Transverse colon (tissue), 4 donors: Measurements from ENCODE around the gene DNMT3B. TPM values are rescaled to one million over a fixed set of nuclear protein-coding genes. Genes with fewer than 3 reads are reported as not detected.

Experiments used
- DNase-seq: peaks from one replicate; pipeline ENCODE4 v3.0.0-alpha.2; 2019
- H3K27ac ChIP-seq, 4 donors: fragments of 200-600 bp; sonication (generic); 2 replicates each; pipeline ENCODE4 v1.5.1; 2016 to 2018; ENCODE audit warnings: inconsistent platforms in 4 of 4
- H3K27me3 ChIP-seq: fragments of 200-600 bp; sonication (generic); 2 replicates; pipeline ENCODE4 v1.5.1; 2017; ENCODE audit warnings: inconsistent platforms
- H3K36me3 ChIP-seq, 4 donors: fragments of 200-600 bp; sonication (generic); 2 replicates each; pipeline ENCODE4 v1.5.1; 2017 to 2019; ENCODE audit warnings: inconsistent platforms in 4 of 4
- H3K4me1 ChIP-seq, 4 donors: fragments of 200-600 bp; sonication (generic); 2 replicates each; pipeline ENCODE4 v1.5.1; 2017 to 2020; ENCODE audit warnings: inconsistent platforms in 4 of 4
- H3K4me3 ChIP-seq, 4 donors: fragments of 200-600 bp; sonication (generic); 1 replicate in 1 of 4; 2 replicates in 3 of 4; pipeline versions ENCODE4 v1.5.1 to v1.6.1; 2017 to 2019; ENCODE audit warnings: inconsistent platforms in 4 of 4
- H3K9me3 ChIP-seq, 2 donors: fragments of 200-600 bp; sonication (generic); 2 replicates each; pipeline ENCODE4 v1.5.1; 2017 to 2019; ENCODE audit warnings: inconsistent platforms in 2 of 2
- EP300 ChIP-seq: sonication (generic); formaldehyde crosslinking; IDR thresholded peaks from one replicate; pipeline ENCODE4 v1.6.1; 2017; ENCODE audit warnings: antibody characterized with exemption, low read depth
- POLR2A ChIP-seq: fragments of 450-650 bp; IDR thresholded peaks from one replicate; pipeline ENCODE4 v1.6.1; 2016; ENCODE audit warnings: antibody characterized with exemption, mild to moderate bottlenecking, moderate library complexity
- POLR2AphosphoS5 ChIP-seq, 3 donors: sonication (generic); formaldehyde crosslinking; IDR thresholded peaks; one replicate each; pipeline ENCODE4 v1.6.1; 2016; ENCODE audit warnings: antibody characterized with exemption in 3 of 3
- WGBS, 2 donors: methylation state at CpG; one replicate each; pipeline ENCODE4 v1.1.5; 2018; ENCODE audit warnings: low coverage in 1 of 2; 5-methylcytosine and 5-hydroxymethylcytosine counted together
- in situ Hi-C, 4 donors: fragments of 200-750 bp; cut with MboI; loops; one replicate each; pipeline versions ENCODE4 v1.15.0 to v1.15.1; 2017; ENCODE audit warnings: low sequenced_read_pairs in 3 of 4, low pct_ligation_motif_present in 1 of 4, low pct_unique_long_range_greater_than_20kb in 1 of 4
- intact Hi-C: fragments of 100-400 bp; cut with DNase I; formaldehyde crosslinking; loops from one replicate; pipeline ENCODE4 v1.15.1; 2023; ENCODE audit warnings: low total_unique reads
- total RNA-seq, 4 donors: library from RNA; depleted of rRNA; stranded (reverse); fragments of >200 nt; gene quantifications; one replicate each; pipeline ENCODE4 v1.1.0, GENCODE V29; 2016
- TF ChIP-seq, protein P1 (sequence below), 5 experiments: fragments of 200-600 bp in 3 of 5; fragments of 450-650 bp in 2 of 5; sonication (generic) in 3 of 5; IDR thresholded peaks; 1 replicate in 2 of 5; 2 replicates in 3 of 5; pipeline ENCODE4 v1.5.1; 2016 to 2017; ENCODE audit warnings: antibody characterized with exemption in 5 of 5, inconsistent platforms in 3 of 5, mild to moderate bottlenecking in 2 of 5, moderate library complexity in 1 of 5

DNMT3B gene
- total RNA-seq, 4 donors from 2014 or later: 0.37 to 6.8 (median 0.67) TPM

DNA sequence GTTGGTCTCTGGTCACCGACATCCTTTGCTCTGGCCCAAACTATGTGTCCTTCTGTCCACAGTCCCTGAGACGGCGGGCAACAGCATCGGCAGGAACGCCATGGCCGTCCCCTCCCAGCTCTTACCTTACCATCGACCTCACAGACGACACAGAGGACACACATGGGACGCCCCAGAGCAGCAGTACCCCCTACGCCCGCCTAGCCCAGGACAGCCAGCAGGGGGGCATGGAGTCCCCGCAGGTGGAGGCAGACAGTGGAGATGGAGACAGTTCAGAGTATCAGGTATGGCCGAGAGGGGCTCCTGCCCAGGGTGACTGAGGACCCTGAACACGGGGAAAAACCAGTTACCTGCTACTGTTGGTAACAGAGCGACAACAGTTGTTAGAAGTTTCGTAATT is 25.0 kb downstream of the DNMT3B start:
- 92 to 96% methylated on average over 4 to 16 of the region's 16 CpGs for WGBS, 2 donors
- TF ChIP-seq, protein P1, sequence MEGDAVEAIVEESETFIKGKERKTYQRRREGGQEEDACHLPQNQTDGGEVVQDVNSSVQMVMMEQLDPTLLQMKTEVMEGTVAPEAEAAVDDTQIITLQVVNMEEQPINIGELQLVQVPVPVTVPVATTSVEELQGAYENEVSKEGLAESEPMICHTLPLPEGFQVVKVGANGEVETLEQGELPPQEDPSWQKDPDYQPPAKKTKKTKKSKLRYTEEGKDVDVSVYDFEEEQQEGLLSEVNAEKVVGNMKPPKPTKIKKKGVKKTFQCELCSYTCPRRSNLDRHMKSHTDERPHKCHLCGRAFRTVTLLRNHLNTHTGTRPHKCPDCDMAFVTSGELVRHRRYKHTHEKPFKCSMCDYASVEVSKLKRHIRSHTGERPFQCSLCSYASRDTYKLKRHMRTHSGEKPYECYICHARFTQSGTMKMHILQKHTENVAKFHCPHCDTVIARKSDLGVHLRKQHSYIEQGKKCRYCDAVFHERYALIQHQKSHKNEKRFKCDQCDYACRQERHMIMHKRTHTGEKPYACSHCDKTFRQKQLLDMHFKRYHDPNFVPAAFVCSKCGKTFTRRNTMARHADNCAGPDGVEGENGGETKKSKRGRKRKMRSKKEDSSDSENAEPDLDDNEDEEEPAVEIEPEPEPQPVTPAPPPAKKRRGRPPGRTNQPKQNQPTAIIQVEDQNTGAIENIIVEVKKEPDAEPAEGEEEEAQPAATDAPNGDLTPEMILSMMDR (IDR thresholded peaks at IDR 0.05): no peak
- no peak for TF ChIP-seq POLR2A
- TF ChIP-seq POLR2AphosphoS5 (IDR thresholded peaks at IDR 0.05): no peak
- no peak for TF ChIP-seq EP300
- H3K27ac ChIP-seq: no peak overlapping the region
- in situ Hi-C loops (loop anchor here in 1 of 4 donors (25.0 kb wide), 1 partner anchor 275 kb away; no protein-coding TSS in a partner anchor), intact Hi-C loops (loop anchor here (5.0 kb wide), 1 partner anchor 510 kb away; no protein-coding TSS in a partner anchor)
- H3K4me1 ChIP-seq: no peaks in the 10 kb centered on the region
- no peaks in the 10 kb centered on the region for H3K36me3 ChIP-seq
- no peak for DNase-seq
- H3K4me3 ChIP-seq: no peak overlapping the region
- H3K9me3 ChIP-seq: no peaks in the 10 kb centered on the region
- no peaks in the 10 kb centered on the region for H3K27me3 ChIP-seq

DNA sequence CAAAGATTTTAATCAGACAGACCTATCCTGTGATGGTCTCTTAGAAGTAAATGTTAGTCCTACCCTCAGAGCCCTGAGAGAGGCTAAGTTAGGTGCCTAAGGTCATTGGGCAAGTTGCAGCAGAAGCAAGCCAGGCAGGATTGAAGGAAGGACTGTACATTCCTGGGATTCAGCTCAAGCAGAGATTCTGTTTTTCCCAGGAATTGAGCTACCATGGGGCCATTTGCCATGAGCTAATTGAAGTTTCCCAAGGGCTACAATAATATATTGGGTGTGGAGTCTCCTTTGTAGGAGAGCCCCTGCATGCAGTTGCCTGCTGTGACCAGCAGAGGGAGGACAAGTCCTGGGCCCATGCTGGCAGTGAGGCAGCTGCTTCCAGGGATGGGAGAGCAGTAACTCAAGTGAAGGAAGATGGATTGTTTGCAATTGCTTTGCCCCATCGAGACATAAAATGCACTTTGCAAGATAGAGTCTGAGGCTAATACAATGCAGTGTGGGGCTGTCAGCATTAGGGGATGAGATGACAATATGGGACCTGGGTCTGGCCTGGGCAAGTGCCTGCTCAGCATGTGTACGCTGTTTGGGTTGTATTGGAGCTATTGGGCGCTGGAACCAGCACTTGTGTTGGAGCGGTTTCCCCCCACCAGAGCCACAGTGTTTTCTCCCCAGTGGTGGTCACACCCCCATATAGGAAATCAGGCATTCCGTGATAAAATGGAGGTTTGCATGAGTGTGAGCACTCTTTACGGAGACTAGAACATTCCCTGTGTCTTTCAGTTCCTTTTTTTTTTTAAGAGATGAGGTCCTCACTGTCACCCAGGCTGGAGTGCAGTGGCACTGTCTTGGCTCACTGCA is 27.9 kb downstream of the DNMT3B start:
- no peaks in the 10 kb centered on the region for H3K27me3 ChIP-seq
- in situ Hi-C loops (loop anchor here in 1 of 4 donors (25.0 kb wide), 1 partner anchor 278 kb away; no protein-coding TSS in a partner anchor), intact Hi-C loops (loop anchor here (5.0 kb wide), 1 partner anchor 507 kb away; no protein-coding TSS in a partner anchor)
- WGBS, 2 donors: 62% methylated on average over 6 of the region's 6 CpGs; no CpG with 5 or more reads in 1 of the 2 donors
- TF ChIP-seq EP300: no peak
- TF ChIP-seq, protein P1 (IDR thresholded peaks at IDR 0.05): peak; percentile 92 to 99 (median 99)
- no peak for TF ChIP-seq POLR2AphosphoS5 (IDR thresholded peaks at IDR 0.05)
- H3K27ac ChIP-seq: no peak overlapping the region
- H3K36me3 ChIP-seq: no peaks in the 10 kb centered on the region
- H3K4me3 ChIP-seq: no peak overlapping the region
- DNase-seq: peak; percentile 76
- no peaks in the 10 kb centered on the region for H3K4me1 ChIP-seq
- H3K9me3 ChIP-seq: no peaks in the 10 kb centered on the region

DNA sequence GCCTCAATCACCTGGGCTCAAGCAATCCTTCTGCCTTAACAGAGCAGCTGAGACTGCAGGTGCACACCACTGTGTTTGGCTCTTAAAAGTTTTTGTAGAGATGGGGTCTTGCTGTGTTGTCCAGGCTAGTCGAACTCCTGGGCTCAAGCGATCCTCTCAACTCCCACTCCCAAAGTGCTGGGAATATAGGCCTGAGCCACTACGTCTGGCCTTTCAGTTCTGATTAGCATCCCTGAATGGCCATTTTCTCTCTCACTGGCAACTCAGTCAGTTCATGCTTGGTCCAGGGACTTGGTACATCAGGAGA is 28.5 kb downstream of the DNMT3B start:
- DNase-seq: no peak
- Histone ChIP-seq H3K4me3 (no peak overlapping the region), H3K27me3 (no peaks in the 10 kb centered on the region), H3K27ac (no peak overlapping the region), H3K4me1 (no peaks in the 10 kb centered on the region), H3K36me3 (no peaks in the 10 kb centered on the region), H3K9me3 (no peaks in the 10 kb centered on the region)
- in situ Hi-C loops (loop anchor here in 1 of 4 donors (25.0 kb wide), 1 partner anchor 278 kb away; no protein-coding TSS in a partner anchor), intact Hi-C loops (no loop called here)
- WGBS, 2 donors: 89 to 100% methylated on average over 1 to 3 of the region's 3 CpGs
- TF ChIP-seq, protein P1 (IDR thresholded peaks at IDR 0.05): no peak
- no peak for TF ChIP-seq POLR2AphosphoS5 (IDR thresholded peaks at IDR 0.05)
- no peak for TF ChIP-seq POLR2A

DNA sequence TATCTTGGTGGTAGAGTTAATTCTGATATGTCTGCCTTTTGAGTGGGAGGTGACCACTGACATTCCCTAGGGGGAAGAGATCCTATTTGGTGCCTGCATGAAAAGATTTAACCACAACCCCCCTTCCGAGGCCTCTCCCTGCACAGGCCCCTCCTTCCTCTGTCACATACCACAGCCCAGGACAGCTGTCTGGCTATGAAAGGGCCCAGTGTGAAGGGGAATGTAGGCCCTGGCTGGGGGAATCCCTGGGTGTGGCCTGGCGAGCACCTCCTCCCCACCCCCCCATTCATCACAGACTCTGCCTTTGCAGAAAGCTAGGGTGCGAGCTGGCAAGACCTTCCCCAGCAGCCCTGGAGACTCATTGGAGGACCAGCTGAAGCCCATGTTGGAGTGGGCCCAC is 30.1 kb downstream of the DNMT3B start:
- 76% methylated on average over 3 of the region's 3 CpGs; no CpG with 5 or more reads in 1 of the 2 donors for WGBS, 2 donors
- in situ Hi-C loops (loop anchor here in 1 of 4 donors (25.0 kb wide), 1 partner anchor 280 kb away; no protein-coding TSS in a partner anchor), intact Hi-C loops (no loop called here)
- Histone ChIP-seq H3K27ac (no peak overlapping the region), H3K4me3 (no peak overlapping the region), H3K36me3 (no peaks in the 10 kb centered on the region), H3K27me3 (no peaks in the 10 kb centered on the region), H3K4me1 (no peaks in the 10 kb centered on the region), H3K9me3 (no peaks in the 10 kb centered on the region)
- TF ChIP-seq, protein P1 (IDR thresholded peaks at IDR 0.05): no peak
- no peak for TF ChIP-seq POLR2AphosphoS5 (IDR thresholded peaks at IDR 0.05)
- no peak for TF ChIP-seq POLR2A
- TF ChIP-seq EP300: no peak
- DNase-seq: no peak
